ENCODE measurements around the gene CNGA2. TPM values are rescaled to one million over a fixed set of nuclear protein-coding genes. Genes with fewer than 3 reads are reported as not detected.

CNGA2 gene
- total and polyA plus RNA-seq, 7 experiments from 2014 or later: not detected

- no peaks in the 10 kb centered on the region for H3K36me3 Mint-ChIP-seq
- H3K27me3 ChIP-seq (ENCODE audit: control insufficient read depth in 2 of 2, insufficient read depth in 2 of 2, low read length in 2 of 2): no peaks in the 10 kb centered on the region
- ATAC-seq: no peak
- H3K4me1 ChIP-seq (ENCODE audit: control insufficient read depth in 2 of 2, insufficient read depth in 2 of 2, low read length in 2 of 2): no peaks in the 10 kb centered on the region
- no peak overlapping the region for H3K27ac ChIP-seq (ENCODE audit: low read depth, low read length)
- no peak overlapping the region for H3K4me3 ChIP-seq (ENCODE audit: low read length)
- H3K9me3 Mint-ChIP-seq: no peaks in the 10 kb centered on the region
- no peaks in the 10 kb centered on the region for H3K9me3 ChIP-seq (ENCODE audit: control insufficient read depth in 2 of 3, low read length in 3 of 3)
- intact Hi-C loops (cut with micrococcal nuclease): no loop called here
- peaks cover 0 to 11% (median 9%) of the 10 kb centered on the region in 5 donors for H3K27me3 Mint-ChIP-seq
- no peaks in the 10 kb centered on the region for H3K4me1 Mint-ChIP-seq
- H3K36me3 ChIP-seq (ENCODE audit: control insufficient read depth in 2 of 3, insufficient read depth in 3 of 3, low read length in 3 of 3): no peaks in the 10 kb centered on the region
- POLR2A ChIA-PET: no interaction called here
- no peak overlapping the region for H3K27ac Mint-ChIP-seq
- no peak overlapping the region for H3K4me3 Mint-ChIP-seq
- DNase-seq: no peak
- CTCF ChIA-PET: no interaction called here
Observed at GRCh38 chrX:151746502-151746901, 12.0 kb downstream of the CNGA2 start.

GRCh38 chrX:151750511-151750910 is 16.0 kb downstream of the CNGA2 start:
- no peaks in the 10 kb centered on the region for H3K4me1 Mint-ChIP-seq
- Histone ChIP-seq H3K27me3 (ENCODE audit: control insufficient read depth in 2 of 2, insufficient read depth in 2 of 2, low read length in 2 of 2) (no peaks in the 10 kb centered on the region), H3K4me1 (ENCODE audit: control insufficient read depth in 2 of 2, insufficient read depth in 2 of 2, low read length in 2 of 2) (no peaks in the 10 kb centered on the region), H3K4me3 (ENCODE audit: low read length) (no peak overlapping the region), H3K9me3 (ENCODE audit: control insufficient read depth in 2 of 3, low read length in 3 of 3) (no peaks in the 10 kb centered on the region), H3K36me3 (ENCODE audit: control insufficient read depth in 2 of 3, insufficient read depth in 3 of 3, low read length in 3 of 3) (no peaks in the 10 kb centered on the region), H3K27ac (ENCODE audit: low read depth, low read length) (no peak overlapping the region)
- ChIA-PET CTCF (no interaction called here), POLR2A (no interaction called here)
- no peaks in the 10 kb centered on the region for H3K36me3 Mint-ChIP-seq
- H3K27ac Mint-ChIP-seq: no peak overlapping the region
- no peaks in the 10 kb centered on the region for H3K9me3 Mint-ChIP-seq
- H3K27me3 Mint-ChIP-seq: peaks cover 0 to 22% (median 11%) of the 10 kb centered on the region in 5 donors
- H3K4me3 Mint-ChIP-seq: no peak overlapping the region
- intact Hi-C loops (cut with micrococcal nuclease): loop anchor here in 1 of 2 donors (5.0 kb wide), 1 partner anchor 1072 kb away; no protein-coding TSS in a partner anchor
- no peak for ATAC-seq
- no peak for DNase-seq

GRCh38 chrX:151752847-151753246 is 18.3 kb downstream of the CNGA2 start:
- ATAC-seq: no peak
- ChIA-PET POLR2A (no interaction called here), CTCF (no interaction called here)
- no peaks in the 10 kb centered on the region for H3K9me3 ChIP-seq (ENCODE audit: control insufficient read depth in 2 of 3, low read length in 3 of 3)
- H3K4me1 Mint-ChIP-seq: no peaks in the 10 kb centered on the region
- no peaks in the 10 kb centered on the region for H3K9me3 Mint-ChIP-seq
- no peak overlapping the region for H3K4me3 ChIP-seq (ENCODE audit: low read length)
- DNase-seq: no peak
- intact Hi-C loops (cut with micrococcal nuclease): loop anchor here in 1 of 2 donors (5.0 kb wide), 1 partner anchor 1069 kb away; no protein-coding TSS in a partner anchor
- H3K36me3 Mint-ChIP-seq: no peaks in the 10 kb centered on the region
- H3K27me3 Mint-ChIP-seq: peaks cover 0 to 30% (median 13%) of the 10 kb centered on the region in 5 donors
- no peak overlapping the region for H3K4me3 Mint-ChIP-seq
- no peaks in the 10 kb centered on the region for H3K36me3 ChIP-seq (ENCODE audit: control insufficient read depth in 2 of 3, insufficient read depth in 3 of 3, low read length in 3 of 3)
- no peaks in the 10 kb centered on the region for H3K4me1 ChIP-seq (ENCODE audit: control insufficient read depth in 2 of 2, insufficient read depth in 2 of 2, low read length in 2 of 2)
- H3K27ac Mint-ChIP-seq: no peak overlapping the region
- H3K27me3 ChIP-seq (ENCODE audit: control insufficient read depth in 2 of 2, insufficient read depth in 2 of 2, low read length in 2 of 2): no peaks in the 10 kb centered on the region
- no peak overlapping the region for H3K27ac ChIP-seq (ENCODE audit: low read depth, low read length)

- no peaks in the 10 kb centered on the region for H3K36me3 Mint-ChIP-seq
- ChIA-PET POLR2A (no interaction called here), CTCF (interaction anchor here (0.6 kb wide), 1 partner anchor 603 kb away, joined by 3 read pairs; no protein-coding TSS in a partner anchor)
- H3K9me3 ChIP-seq (ENCODE audit: control insufficient read depth in 2 of 3, low read length in 3 of 3): no peaks in the 10 kb centered on the region
- H3K36me3 ChIP-seq (ENCODE audit: control insufficient read depth in 2 of 3, insufficient read depth in 3 of 3, low read length in 3 of 3): no peaks in the 10 kb centered on the region
- H3K27ac ChIP-seq (ENCODE audit: low read depth, low read length): no peak overlapping the region
- intact Hi-C loops (cut with micrococcal nuclease): loop anchor here in 1 of 2 donors (5.0 kb wide), 1 partner anchor 1069 kb away; no protein-coding TSS in a partner anchor
- no peak overlapping the region for H3K4me3 Mint-ChIP-seq
- no peak overlapping the region for H3K27ac Mint-ChIP-seq
- no peaks in the 10 kb centered on the region for H3K4me1 ChIP-seq (ENCODE audit: control insufficient read depth in 2 of 2, insufficient read depth in 2 of 2, low read length in 2 of 2)
- ATAC-seq: no peak
- no peak for DNase-seq
- no peak overlapping the region for H3K4me3 ChIP-seq (ENCODE audit: low read length)
- peaks cover 0 to 34% (median 13%) of the 10 kb centered on the region in 5 donors for H3K27me3 Mint-ChIP-seq
- H3K27me3 ChIP-seq (ENCODE audit: control insufficient read depth in 2 of 2, insufficient read depth in 2 of 2, low read length in 2 of 2): no peaks in the 10 kb centered on the region
- H3K9me3 Mint-ChIP-seq: no peaks in the 10 kb centered on the region
- H3K4me1 Mint-ChIP-seq: no peaks in the 10 kb centered on the region
Observed at GRCh38 chrX:151753313-151754046, 18.9 kb downstream of the CNGA2 start.

- Histone ChIP-seq H3K36me3 (ENCODE audit: control insufficient read depth in 2 of 3, insufficient read depth in 3 of 3, low read length in 3 of 3) (no peaks in the 10 kb centered on the region), H3K27me3 (ENCODE audit: control insufficient read depth in 2 of 2, insufficient read depth in 2 of 2, low read length in 2 of 2) (no peaks in the 10 kb centered on the region), H3K4me3 (ENCODE audit: low read length) (no peak overlapping the region), H3K9me3 (ENCODE audit: control insufficient read depth in 2 of 3, low read length in 3 of 3) (no peaks in the 10 kb centered on the region), H3K4me1 (ENCODE audit: control insufficient read depth in 2 of 2, insufficient read depth in 2 of 2, low read length in 2 of 2) (no peaks in the 10 kb centered on the region), H3K27ac (ENCODE audit: low read depth, low read length) (no peak overlapping the region)
- Mint-ChIP-seq H3K4me3 (no peak overlapping the region), H3K4me1 (no peaks in the 10 kb centered on the region), H3K27ac (no peak overlapping the region), H3K36me3 (no peaks in the 10 kb centered on the region), H3K9me3 (no peaks in the 10 kb centered on the region), H3K27me3 (peaks cover 0 to 34% (median 13%) of the 10 kb centered on the region in 5 donors)
- no peak for ATAC-seq
- ChIA-PET CTCF (interaction anchor here (0.6 kb wide), 1 partner anchor 603 kb away, joined by 3 read pairs; no protein-coding TSS in a partner anchor), POLR2A (no interaction called here)
- no peak for DNase-seq
- intact Hi-C loops (cut with micrococcal nuclease): loop anchor here in 1 of 2 donors (5.0 kb wide), 1 partner anchor 1068 kb away; no protein-coding TSS in a partner anchor
Observed at GRCh38 chrX:151754047-151754429, 19.5 kb downstream of the CNGA2 start.

GRCh38 chrX:151754641-151755215 is 20.2 kb downstream of the CNGA2 start:
- no peaks in the 10 kb centered on the region for H3K9me3 ChIP-seq (ENCODE audit: control insufficient read depth in 2 of 3, low read length in 3 of 3)
- H3K27ac ChIP-seq (ENCODE audit: low read depth, low read length): no peak overlapping the region
- Mint-ChIP-seq H3K9me3 (no peaks in the 10 kb centered on the region), H3K36me3 (no peaks in the 10 kb centered on the region), H3K4me1 (no peaks in the 10 kb centered on the region), H3K27me3 (peaks cover 0 to 34% (median 13%) of the 10 kb centered on the region in 5 donors), H3K4me3 (no peak overlapping the region), H3K27ac (no peak overlapping the region)
- no peaks in the 10 kb centered on the region for H3K4me1 ChIP-seq (ENCODE audit: control insufficient read depth in 2 of 2, insufficient read depth in 2 of 2, low read length in 2 of 2)
- DNase-seq (no peak), ATAC-seq (no peak)
- ChIA-PET POLR2A (no interaction called here), CTCF (no interaction called here)
- H3K27me3 ChIP-seq (ENCODE audit: control insufficient read depth in 2 of 2, insufficient read depth in 2 of 2, low read length in 2 of 2): no peaks in the 10 kb centered on the region
- H3K4me3 ChIP-seq (ENCODE audit: low read length): no peak overlapping the region
- intact Hi-C loops (cut with micrococcal nuclease): loop anchor here in 1 of 2 donors (5.0 kb wide), 1 partner anchor 1068 kb away; no protein-coding TSS in a partner anchor
- no peaks in the 10 kb centered on the region for H3K36me3 ChIP-seq (ENCODE audit: control insufficient read depth in 2 of 3, insufficient read depth in 3 of 3, low read length in 3 of 3)
